ENCODE data around the gene DNAJB6. TPM values are rescaled to one million over a fixed set of nuclear protein-coding genes. Genes with fewer than 3 reads are reported as not detected.

DNAJB6 gene
- 99.0 to 142 TPM (median 115 TPM) in 5 replicates for total RNA-seq (2022; extraction: Qiagen RNA extraction; ENCODE audit: low read depth)

DNA sequence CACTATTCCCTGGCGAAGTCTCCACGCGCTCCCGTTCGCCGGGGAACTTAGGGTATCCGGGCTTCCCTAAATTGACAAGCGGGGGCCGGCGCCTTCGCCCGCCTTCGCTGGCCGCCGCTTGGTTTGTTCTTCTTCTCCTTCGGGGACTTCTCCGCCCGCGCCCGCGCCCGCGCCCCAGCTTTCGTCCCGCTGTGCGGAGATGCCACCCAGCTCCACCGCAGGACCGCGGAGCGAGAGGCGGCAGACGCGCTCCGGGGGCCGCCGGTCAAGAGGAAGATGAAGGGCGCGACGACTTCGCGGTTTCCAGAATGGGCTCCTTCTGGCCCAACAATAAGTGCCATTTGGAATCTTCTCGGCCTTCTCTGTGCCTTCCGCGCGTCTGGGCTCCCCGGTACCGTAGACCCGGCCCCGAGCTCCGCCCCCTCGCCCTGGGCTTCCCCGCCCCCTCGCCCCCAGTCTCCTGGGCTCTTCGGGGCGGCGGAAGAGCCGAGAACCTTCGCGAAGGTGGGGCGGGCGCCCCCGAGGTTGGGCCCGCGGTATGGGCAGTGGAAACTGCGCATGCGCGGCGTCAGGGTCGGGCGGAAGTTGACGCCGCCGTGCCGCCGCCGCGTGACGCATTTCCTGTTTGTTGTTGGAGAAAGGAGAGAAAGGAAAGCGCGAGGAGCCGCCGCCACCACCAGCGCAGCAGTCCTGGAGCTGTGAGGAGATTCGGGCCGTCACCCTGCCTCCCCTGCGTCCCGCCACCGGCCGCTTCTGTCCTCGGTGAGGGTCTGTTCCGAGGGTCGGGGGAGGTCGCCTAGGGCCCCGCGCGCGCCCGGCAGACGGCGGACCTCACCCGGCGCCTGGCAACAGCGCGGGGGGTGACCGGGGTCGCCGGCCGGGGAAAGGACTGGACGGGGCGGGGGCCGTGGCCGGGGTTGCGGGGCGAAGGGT lies at the start of gene DNAJB6:
DNAJB6 (plus strand) TSS at position 622 of the 933 bp plus-strand sequence. CDS start 21,569 bp downstream, outside the sequence.

Other genes with a start within 250 kb of the DNAJB6 start
- gene UBE3C, start 198.1 kb upstream of the DNAJB6 start, total RNA-seq (2022; extraction: Qiagen RNA extraction; ENCODE audit: low read depth), result 61.7 to 75.7 TPM (median 68.9 TPM) in 5 replicates

All from A549 treated with DMSO at 1 μM for 4 hours (cell line).